Measurements from ENCODE around the gene SLC8A1.

Gene SLC8A1

GRCh38 chr2:40330096-40330495 lies 121.8 kb downstream of the SLC8A1 start:
- no peak overlapping the region for H3K4me3 ChIP-seq (ENCODE audit: low read length, poor library complexity, severe bottlenecking)
- no peak overlapping the region for H2AFZ ChIP-seq (ENCODE audit: low read length)
- no peaks in the 10 kb centered on the region for H3K4me1 ChIP-seq (ENCODE audit: insufficient read depth, low read length, poor library complexity, severe bottlenecking)
- no peak for TF ChIP-seq EZH2phosphoT487 (IDR thresholded peaks at IDR 0.05; ENCODE audit: borderline replicate concordance)
- TF ChIP-seq CTCF (conservative IDR thresholded peaks at IDR 0.05; ENCODE audit: low read length): no peak
- H3F3A ChIP-seq (ENCODE audit: low read depth): no peaks in the 10 kb centered on the region
- no peaks in the 10 kb centered on the region for H3K27me3 ChIP-seq (ENCODE audit: insufficient read depth, low read length, poor library complexity, severe bottlenecking)
- no peaks in the 10 kb centered on the region for H3K9me3 ChIP-seq (ENCODE audit: insufficient read depth, low read depth, low read length)
- no peaks in the 10 kb centered on the region for H3K79me2 ChIP-seq (ENCODE audit: insufficient read depth, low read length)
- H3K4me2 ChIP-seq (ENCODE audit: low read depth, low read length, poor library complexity, severe bottlenecking): no peak overlapping the region
- H4K20me1 ChIP-seq (ENCODE audit: insufficient read depth, low read length, poor library complexity, severe bottlenecking): no peaks in the 10 kb centered on the region
- no peak overlapping the region for H3K9ac ChIP-seq (ENCODE audit: low read depth, low read length, poor library complexity, severe bottlenecking)
- no peaks in the 10 kb centered on the region; the same call in 1 of the 2 replicates for H3K9me2 ChIP-seq (replicated peaks; ENCODE audit: low read depth, low read length)
- no peaks in the 10 kb centered on the region for H3K36me3 ChIP-seq (ENCODE audit: insufficient read depth, low read length)

GRCh38 chr2:40329739-40330030 lies 122.2 kb downstream of the SLC8A1 start:
- H3K27me3 ChIP-seq (ENCODE audit: insufficient read depth, low read length, poor library complexity, severe bottlenecking): no peaks in the 10 kb centered on the region
- H3K36me3 ChIP-seq (ENCODE audit: insufficient read depth, low read length): no peaks in the 10 kb centered on the region
- no peaks in the 10 kb centered on the region for H4K20me1 ChIP-seq (ENCODE audit: insufficient read depth, low read length, poor library complexity, severe bottlenecking)
- H3K9ac ChIP-seq (ENCODE audit: low read depth, low read length, poor library complexity, severe bottlenecking): no peak overlapping the region
- no peaks in the 10 kb centered on the region for H3K4me1 ChIP-seq (ENCODE audit: insufficient read depth, low read length, poor library complexity, severe bottlenecking)
- H3K4me2 ChIP-seq (ENCODE audit: low read depth, low read length, poor library complexity, severe bottlenecking): no peak overlapping the region
- H2AFZ ChIP-seq (ENCODE audit: low read length): no peak overlapping the region
- H3K79me2 ChIP-seq (ENCODE audit: insufficient read depth, low read length): no peaks in the 10 kb centered on the region
- no peaks in the 10 kb centered on the region; the same call in 1 of the 2 replicates for H3K9me2 ChIP-seq (replicated peaks; ENCODE audit: low read depth, low read length)
- H3F3A ChIP-seq (ENCODE audit: low read depth): no peaks in the 10 kb centered on the region
- H3K4me3 ChIP-seq (ENCODE audit: low read length, poor library complexity, severe bottlenecking): no peak overlapping the region
- TF ChIP-seq CTCF (conservative IDR thresholded peaks at IDR 0.05; ENCODE audit: low read length): no peak
- TF ChIP-seq EZH2phosphoT487 (IDR thresholded peaks at IDR 0.05; ENCODE audit: borderline replicate concordance): no peak
- H3K9me3 ChIP-seq (ENCODE audit: insufficient read depth, low read depth, low read length): no peaks in the 10 kb centered on the region

GRCh38 chr2:40325116-40325515 lies 126.8 kb downstream of the SLC8A1 start:
- H3K27me3 ChIP-seq (ENCODE audit: insufficient read depth, low read length, poor library complexity, severe bottlenecking): no peaks in the 10 kb centered on the region
- H3K9me2 ChIP-seq (replicated peaks; ENCODE audit: low read depth, low read length): no peaks in the 10 kb centered on the region; the same call in 1 of the 2 replicates
- H2AFZ ChIP-seq (ENCODE audit: low read length): no peak overlapping the region
- H3K79me2 ChIP-seq (ENCODE audit: insufficient read depth, low read length): no peaks in the 10 kb centered on the region
- no peak for TF ChIP-seq CTCF (conservative IDR thresholded peaks at IDR 0.05; ENCODE audit: low read length)
- no peak for TF ChIP-seq EZH2phosphoT487 (IDR thresholded peaks at IDR 0.05; ENCODE audit: borderline replicate concordance)
- no peak overlapping the region for H3K9ac ChIP-seq (ENCODE audit: low read depth, low read length, poor library complexity, severe bottlenecking)
- no peaks in the 10 kb centered on the region for H3K9me3 ChIP-seq (ENCODE audit: insufficient read depth, low read depth, low read length)
- H3K4me3 ChIP-seq (ENCODE audit: low read length, poor library complexity, severe bottlenecking): no peak overlapping the region
- no peaks in the 10 kb centered on the region for H3K36me3 ChIP-seq (ENCODE audit: insufficient read depth, low read length)
- no peak overlapping the region for H3K4me2 ChIP-seq (ENCODE audit: low read depth, low read length, poor library complexity, severe bottlenecking)
- H3K4me1 ChIP-seq (ENCODE audit: insufficient read depth, low read length, poor library complexity, severe bottlenecking): no peaks in the 10 kb centered on the region
- H4K20me1 ChIP-seq (ENCODE audit: insufficient read depth, low read length, poor library complexity, severe bottlenecking): no peaks in the 10 kb centered on the region
- H3F3A ChIP-seq (ENCODE audit: low read depth): no peaks in the 10 kb centered on the region
